ENCODE results near the gene ELK3.

Gene ELK3

GRCh38 chr12:96258104-96258961, 64.2 kb downstream of the ELK3 start:
- H3K9me2 ChIP-seq (replicated peaks; ENCODE audit: low read depth, low read length): no peaks in the 10 kb centered on the region
- H3K4me2 ChIP-seq (ENCODE audit: low read depth, low read length, poor library complexity, severe bottlenecking): no peak overlapping the region

GRCh38 chr12:96260231-96260630, 66.1 kb downstream of the ELK3 start:
- Histone ChIP-seq H3K4me3 (ENCODE audit: low read length, poor library complexity, severe bottlenecking) (no peak overlapping the region), H3K9me3 (ENCODE audit: insufficient read depth, low read depth, low read length) (no peaks in the 10 kb centered on the region), H3K79me2 (ENCODE audit: insufficient read depth, low read length) (peaks cover 14% of the 10 kb centered on the region), H2AFZ (ENCODE audit: low read length) (no peak overlapping the region), H3K9me2 (replicated peaks; ENCODE audit: low read depth, low read length) (no peaks in the 10 kb centered on the region), H3K9ac (ENCODE audit: low read depth, low read length, poor library complexity, severe bottlenecking) (no peak overlapping the region), H3K36me3 (ENCODE audit: insufficient read depth, low read length) (peaks cover 86% of the 10 kb centered on the region), H3K4me1 (ENCODE audit: insufficient read depth, low read length, poor library complexity, severe bottlenecking) (no peaks in the 10 kb centered on the region), H3K4me2 (ENCODE audit: low read depth, low read length, poor library complexity, severe bottlenecking) (no peak overlapping the region), H3K27me3 (ENCODE audit: insufficient read depth, low read length, poor library complexity, severe bottlenecking) (no peaks in the 10 kb centered on the region), H4K20me1 (ENCODE audit: insufficient read depth, low read length, poor library complexity, severe bottlenecking) (peaks cover 13% of the 10 kb centered on the region), H3F3A (ENCODE audit: low read depth) (no peaks in the 10 kb centered on the region)
- TF ChIP-seq, protein P1, sequence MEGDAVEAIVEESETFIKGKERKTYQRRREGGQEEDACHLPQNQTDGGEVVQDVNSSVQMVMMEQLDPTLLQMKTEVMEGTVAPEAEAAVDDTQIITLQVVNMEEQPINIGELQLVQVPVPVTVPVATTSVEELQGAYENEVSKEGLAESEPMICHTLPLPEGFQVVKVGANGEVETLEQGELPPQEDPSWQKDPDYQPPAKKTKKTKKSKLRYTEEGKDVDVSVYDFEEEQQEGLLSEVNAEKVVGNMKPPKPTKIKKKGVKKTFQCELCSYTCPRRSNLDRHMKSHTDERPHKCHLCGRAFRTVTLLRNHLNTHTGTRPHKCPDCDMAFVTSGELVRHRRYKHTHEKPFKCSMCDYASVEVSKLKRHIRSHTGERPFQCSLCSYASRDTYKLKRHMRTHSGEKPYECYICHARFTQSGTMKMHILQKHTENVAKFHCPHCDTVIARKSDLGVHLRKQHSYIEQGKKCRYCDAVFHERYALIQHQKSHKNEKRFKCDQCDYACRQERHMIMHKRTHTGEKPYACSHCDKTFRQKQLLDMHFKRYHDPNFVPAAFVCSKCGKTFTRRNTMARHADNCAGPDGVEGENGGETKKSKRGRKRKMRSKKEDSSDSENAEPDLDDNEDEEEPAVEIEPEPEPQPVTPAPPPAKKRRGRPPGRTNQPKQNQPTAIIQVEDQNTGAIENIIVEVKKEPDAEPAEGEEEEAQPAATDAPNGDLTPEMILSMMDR (conservative IDR thresholded peaks at IDR 0.05; ENCODE audit: low read length): no peak
- no peak for TF ChIP-seq EZH2phosphoT487 (IDR thresholded peaks at IDR 0.05; ENCODE audit: borderline replicate concordance)

More at GRCh38 chr12:96258104-96258961, 64.2 kb downstream of the ELK3 start:
- H3K79me2 ChIP-seq (ENCODE audit: insufficient read depth, low read length): peaks cover 23% of the 10 kb centered on the region
- peaks cover 81% of the 10 kb centered on the region for H3K36me3 ChIP-seq (ENCODE audit: insufficient read depth, low read length)
- peaks cover 18% of the 10 kb centered on the region for H4K20me1 ChIP-seq (ENCODE audit: insufficient read depth, low read length, poor library complexity, severe bottlenecking)
- H3K4me3 ChIP-seq (ENCODE audit: low read length, poor library complexity, severe bottlenecking): no peak overlapping the region
- no peaks in the 10 kb centered on the region for H3K9me3 ChIP-seq (ENCODE audit: insufficient read depth, low read depth, low read length)
- H2AFZ ChIP-seq (ENCODE audit: low read length): no peak overlapping the region
- H3K9ac ChIP-seq (ENCODE audit: low read depth, low read length, poor library complexity, severe bottlenecking): no peak overlapping the region
- H3K27me3 ChIP-seq (ENCODE audit: insufficient read depth, low read length, poor library complexity, severe bottlenecking): no peaks in the 10 kb centered on the region
- no peaks in the 10 kb centered on the region for H3K4me1 ChIP-seq (ENCODE audit: insufficient read depth, low read length, poor library complexity, severe bottlenecking)
- TF ChIP-seq, protein P1 (conservative IDR thresholded peaks at IDR 0.05; ENCODE audit: low read length): no peak
- TF ChIP-seq EZH2phosphoT487 (IDR thresholded peaks at IDR 0.05; ENCODE audit: borderline replicate concordance): no peak
- no peaks in the 10 kb centered on the region for H3F3A ChIP-seq (ENCODE audit: low read depth)

- no peaks in the 10 kb centered on the region for H3K9me2 ChIP-seq (replicated peaks; ENCODE audit: low read depth, low read length)
- no peak overlapping the region for H3K9ac ChIP-seq (ENCODE audit: low read depth, low read length, poor library complexity, severe bottlenecking)
- peaks cover 13% of the 10 kb centered on the region for H3K79me2 ChIP-seq (ENCODE audit: insufficient read depth, low read length)
- no peaks in the 10 kb centered on the region for H3F3A ChIP-seq (ENCODE audit: low read depth)
- TF ChIP-seq EZH2phosphoT487 (IDR thresholded peaks at IDR 0.05; ENCODE audit: borderline replicate concordance): no peak
- TF ChIP-seq, protein P1 (conservative IDR thresholded peaks at IDR 0.05; ENCODE audit: low read length): no peak
- no peaks in the 10 kb centered on the region for H3K9me3 ChIP-seq (ENCODE audit: insufficient read depth, low read depth, low read length)
- no peaks in the 10 kb centered on the region for H3K4me1 ChIP-seq (ENCODE audit: insufficient read depth, low read length, poor library complexity, severe bottlenecking)
- no peak overlapping the region for H3K4me2 ChIP-seq (ENCODE audit: low read depth, low read length, poor library complexity, severe bottlenecking)
- no peaks in the 10 kb centered on the region for H3K27me3 ChIP-seq (ENCODE audit: insufficient read depth, low read length, poor library complexity, severe bottlenecking)
- peaks cover 13% of the 10 kb centered on the region for H4K20me1 ChIP-seq (ENCODE audit: insufficient read depth, low read length, poor library complexity, severe bottlenecking)
- H3K36me3 ChIP-seq (ENCODE audit: insufficient read depth, low read length): peaks cover 87% of the 10 kb centered on the region
- H2AFZ ChIP-seq (ENCODE audit: low read length): no peak overlapping the region
- no peak overlapping the region for H3K4me3 ChIP-seq (ENCODE audit: low read length, poor library complexity, severe bottlenecking)
These were observed 66.5 kb downstream of the ELK3 start for GRCh38 chr12:96260644-96261043.

Data from Loucy (cell line).